Adipocyte (in vitro differentiated cells): ENCODE data around the gene CHRNB2.

Experiments used
- DNase-seq: peaks from one replicate; pipeline ENCODE4 v3.0.0-alpha.2; 2015; ENCODE audit warnings: low read depth
- H3K27me3 ChIP-seq: replicated peaks from 2 replicates; pipeline ENCODE4 v1.7.0; 2013; ENCODE audit warnings: mild to moderate bottlenecking, low read length, moderate library complexity; ENCODE audit not compliant: control insufficient read depth, insufficient read depth
- H3K36me3 ChIP-seq: 2 replicates; pipeline ENCODE4 v1.7.0; 2013; ENCODE audit warnings: low read length, mild to moderate bottlenecking, moderate library complexity; ENCODE audit not compliant: control insufficient read depth, insufficient read depth, severe bottlenecking
- H3K4me1 ChIP-seq: 2 replicates; pipeline ENCODE4 v1.7.0; 2013; ENCODE audit warnings: mild to moderate bottlenecking, low read length, moderate library complexity; ENCODE audit not compliant: control insufficient read depth, insufficient read depth
- H3K4me3 ChIP-seq: 2 replicates; pipeline ENCODE4 v1.7.0; 2013; ENCODE audit warnings: mild to moderate bottlenecking, low read length, moderate library complexity
- H3K9ac ChIP-seq: 2 replicates; pipeline ENCODE4 v1.7.0; 2013; ENCODE audit warnings: mild to moderate bottlenecking, low read length, moderate library complexity
- H3K9me3 ChIP-seq: 2 replicates; pipeline ENCODE4 v1.7.0; 2013; ENCODE audit warnings: mild to moderate bottlenecking, low read length, moderate library complexity; ENCODE audit not compliant: control insufficient read depth

The CHRNB2 gene

DNA sequence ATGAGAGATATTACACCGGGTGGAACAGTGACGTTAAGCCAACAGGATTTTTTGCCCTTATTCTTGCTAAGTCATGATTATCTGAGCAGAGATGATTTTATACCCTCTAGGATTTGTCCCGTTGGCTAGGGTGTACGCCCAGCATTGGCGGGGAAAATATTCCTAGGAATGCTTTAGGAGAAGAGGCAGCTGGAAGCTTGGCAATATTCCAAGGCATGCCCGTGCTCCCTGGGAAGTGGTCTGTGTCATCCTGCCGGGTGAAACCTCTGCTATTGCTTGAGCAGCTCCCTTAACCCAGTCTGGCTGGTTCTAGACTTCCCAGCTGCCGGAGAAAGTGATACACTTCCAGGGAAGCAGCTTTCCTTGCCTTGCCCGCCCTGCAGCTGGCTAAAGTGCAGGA, 16.2 kb downstream of the CHRNB2 start:
- no peaks in the 10 kb centered on the region for H3K4me1 ChIP-seq
- no peak overlapping the region for H3K4me3 ChIP-seq
- H3K9me3 ChIP-seq: no peaks in the 10 kb centered on the region
- no peaks in the 10 kb centered on the region for H3K27me3 ChIP-seq
- peaks cover 97% of the 10 kb centered on the region for H3K36me3 ChIP-seq
- no peak for DNase-seq
- no peak overlapping the region for H3K9ac ChIP-seq

DNA sequence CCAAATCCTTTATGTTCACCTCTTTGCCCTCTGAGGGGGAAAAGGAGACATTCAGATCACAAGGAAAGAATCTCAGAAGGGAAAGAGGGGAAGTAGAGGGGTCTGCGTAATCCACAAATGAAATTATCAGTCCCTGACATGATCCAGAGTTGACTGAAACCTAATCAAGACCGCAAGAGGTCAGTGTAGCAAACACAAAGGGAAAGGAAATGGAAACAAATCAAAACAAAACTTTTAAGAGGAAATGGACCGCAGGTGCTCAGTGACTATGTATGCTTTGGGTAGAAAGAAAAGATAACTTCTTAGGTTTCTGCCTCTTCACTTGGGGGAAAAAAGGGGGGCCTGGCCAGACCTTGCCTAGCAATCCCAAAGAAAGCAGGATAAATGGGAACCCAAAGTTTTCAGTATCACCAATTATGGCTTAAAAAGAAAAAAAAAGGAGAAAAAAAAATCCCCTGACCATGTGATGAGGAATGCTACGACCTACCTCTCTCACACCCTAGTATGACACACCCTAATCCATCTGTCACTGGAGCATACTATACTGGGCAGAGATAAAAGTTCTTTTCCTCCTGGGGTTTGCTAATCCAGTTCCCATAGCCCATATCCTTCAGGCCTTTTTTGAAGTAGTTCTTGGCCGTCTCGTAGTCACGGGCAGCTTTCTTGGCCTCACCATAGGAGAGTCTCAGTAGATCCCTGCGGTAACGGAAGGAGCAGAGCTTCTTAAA, 16.9 kb downstream of the CHRNB2 start:
- Histone ChIP-seq H3K9ac (no peak overlapping the region), H3K4me3 (no peak overlapping the region), H3K36me3 (peaks cover 98% of the 10 kb centered on the region), H3K4me1 (no peaks in the 10 kb centered on the region), H3K27me3 (no peaks in the 10 kb centered on the region), H3K9me3 (no peaks in the 10 kb centered on the region)
- no peak for DNase-seq

DNA sequence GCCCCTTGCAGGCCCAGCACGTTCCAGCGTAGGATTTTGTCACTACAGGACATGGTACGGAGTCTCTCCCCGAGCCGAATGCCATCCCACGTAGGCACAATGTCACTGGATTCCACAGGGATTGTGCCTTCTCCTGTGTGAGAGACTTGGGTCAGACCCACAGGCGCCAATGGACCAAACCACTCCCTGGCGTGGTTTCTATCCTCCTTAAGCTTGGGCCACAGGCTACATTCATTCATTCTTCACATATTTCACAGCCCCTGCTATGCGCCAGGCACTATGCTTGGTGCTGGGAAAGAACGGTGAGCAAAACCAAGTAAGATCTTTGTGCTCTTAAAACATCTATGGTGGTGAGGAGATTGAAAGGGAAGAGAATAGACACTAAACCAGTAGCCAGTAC, 18.7 kb downstream of the CHRNB2 start:
- no peak overlapping the region for H3K9ac ChIP-seq
- DNase-seq: no peak
- H3K4me3 ChIP-seq: no peak overlapping the region
- H3K36me3 ChIP-seq: peaks cover 98% of the 10 kb centered on the region
- H3K4me1 ChIP-seq: no peaks in the 10 kb centered on the region
- H3K27me3 ChIP-seq: no peaks in the 10 kb centered on the region
- H3K9me3 ChIP-seq: no peaks in the 10 kb centered on the region

DNA sequence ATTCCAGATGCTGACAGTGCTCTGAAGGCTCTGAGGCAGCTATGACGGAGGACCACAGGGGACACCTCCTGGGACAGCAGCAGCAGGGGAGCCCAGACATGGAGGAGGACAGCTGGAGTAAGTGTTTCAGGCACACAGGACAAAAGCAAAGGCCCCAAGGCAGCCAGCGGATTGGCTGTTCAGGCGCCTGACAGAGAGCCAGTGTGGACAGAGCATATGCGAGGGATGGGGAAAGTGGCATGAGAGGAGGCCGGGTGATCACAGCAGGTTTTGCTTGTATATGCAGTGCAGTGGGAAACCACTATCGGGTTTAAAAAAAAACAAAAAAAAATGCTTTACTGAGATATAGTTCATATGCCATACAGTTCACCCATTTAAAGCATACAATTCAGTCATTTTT, 19.1 kb downstream of the CHRNB2 start:
- Histone ChIP-seq H3K9ac (no peak overlapping the region), H3K27me3 (no peaks in the 10 kb centered on the region), H3K36me3 (peaks cover 100% of the 10 kb centered on the region), H3K4me3 (no peak overlapping the region), H3K4me1 (no peaks in the 10 kb centered on the region), H3K9me3 (no peaks in the 10 kb centered on the region)
- no peak for DNase-seq

DNA sequence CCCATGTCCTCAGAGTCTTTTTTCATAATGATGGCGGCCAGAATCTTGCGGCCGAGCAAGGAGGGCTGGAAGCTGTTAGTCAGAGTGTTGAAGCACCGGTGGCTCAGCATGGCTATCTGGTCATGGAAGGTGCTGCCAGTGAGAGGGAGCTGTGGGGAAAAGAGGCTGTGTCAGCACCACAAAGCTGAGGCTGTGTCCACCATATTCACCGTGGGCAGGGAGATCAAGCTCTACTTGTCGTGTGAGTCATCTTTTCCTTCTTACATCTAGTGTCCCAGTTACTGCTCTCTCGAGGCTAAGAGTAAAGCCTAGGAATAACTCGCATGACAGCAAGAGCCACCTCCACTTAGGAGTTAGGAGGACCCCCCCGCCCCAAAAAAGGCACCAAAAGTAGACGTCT, 22.2 kb downstream of the CHRNB2 start:
- Histone ChIP-seq H3K9ac (no peak overlapping the region), H3K4me1 (no peaks in the 10 kb centered on the region), H3K9me3 (no peaks in the 10 kb centered on the region), H3K36me3 (peaks cover 99% of the 10 kb centered on the region), H3K4me3 (no peak overlapping the region), H3K27me3 (no peaks in the 10 kb centered on the region)
- no peak for DNase-seq

DNA sequence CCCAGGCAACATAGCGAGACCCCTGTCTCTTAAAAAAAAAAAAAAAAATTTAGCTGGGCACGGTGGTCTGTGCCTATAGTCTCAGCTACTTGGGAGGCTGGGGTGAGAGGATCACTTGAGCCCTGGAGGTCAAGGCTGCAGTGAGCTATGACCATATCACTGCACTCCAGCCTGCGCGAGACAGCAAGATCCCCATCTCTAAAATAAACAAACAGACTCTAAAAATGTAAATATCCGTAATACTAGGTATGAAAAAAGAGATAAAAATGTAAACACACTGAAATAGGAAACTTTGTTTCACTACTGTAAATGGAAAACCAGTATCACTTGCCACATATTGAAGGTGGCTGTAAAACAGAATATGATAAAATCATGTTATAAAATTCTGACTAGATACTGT, 23.2 kb downstream of the CHRNB2 start:
- Histone ChIP-seq H3K9ac (no peak overlapping the region), H3K4me3 (no peak overlapping the region), H3K36me3 (peaks cover 99% of the 10 kb centered on the region), H3K9me3 (no peaks in the 10 kb centered on the region), H3K27me3 (no peaks in the 10 kb centered on the region), H3K4me1 (no peaks in the 10 kb centered on the region)
- DNase-seq: no peak

DNA sequence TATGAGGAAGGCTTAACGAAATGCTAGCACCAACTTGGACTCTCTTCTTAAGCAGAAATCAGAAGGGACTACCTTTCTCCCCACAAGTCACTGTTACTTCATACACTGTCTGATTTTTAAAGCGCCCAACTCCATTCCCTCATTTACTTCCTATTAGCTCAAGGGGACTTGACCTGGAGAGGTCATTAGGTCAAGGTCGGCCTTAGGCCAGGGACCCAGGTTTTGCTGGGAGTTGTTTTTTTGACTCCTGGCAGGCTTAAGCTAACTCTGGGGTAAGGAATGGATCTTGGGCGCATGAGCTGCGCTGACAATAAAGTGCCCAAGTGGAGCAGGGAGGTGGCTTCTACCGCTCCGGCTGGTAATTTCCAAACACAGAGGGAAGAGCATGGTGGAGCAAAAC, 23.6 kb downstream of the CHRNB2 start:
- H3K36me3 ChIP-seq: peaks cover 99% of the 10 kb centered on the region
- H3K9me3 ChIP-seq: no peaks in the 10 kb centered on the region
- H3K9ac ChIP-seq: no peak overlapping the region
- no peaks in the 10 kb centered on the region for H3K27me3 ChIP-seq
- no peak for DNase-seq
- no peak overlapping the region for H3K4me3 ChIP-seq
- no peaks in the 10 kb centered on the region for H3K4me1 ChIP-seq

DNA sequence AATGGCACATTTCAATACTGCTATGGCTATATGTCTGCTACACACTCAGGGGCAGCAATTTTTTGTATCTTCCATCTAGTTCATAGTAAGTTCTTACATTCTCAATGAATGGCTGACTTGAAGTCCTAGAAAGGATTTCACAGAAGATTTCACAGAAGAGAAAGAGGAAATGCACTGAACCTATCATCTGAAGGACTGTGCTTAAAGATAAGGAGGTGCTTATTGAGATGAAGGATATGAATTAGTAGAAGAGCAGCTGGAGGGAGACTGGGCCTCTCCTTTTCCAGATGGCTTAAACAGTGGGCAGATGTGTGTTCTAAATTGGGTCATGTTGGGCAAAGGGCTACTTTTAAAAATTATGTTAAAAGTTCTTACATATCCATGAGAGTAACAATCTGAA, 25.8 kb downstream of the CHRNB2 start:
- Histone ChIP-seq H3K9ac (no peak overlapping the region), H3K4me1 (peaks cover 1% of the 10 kb centered on the region), H3K27me3 (no peaks in the 10 kb centered on the region), H3K4me3 (no peak overlapping the region), H3K36me3 (peaks cover 98% of the 10 kb centered on the region), H3K9me3 (no peaks in the 10 kb centered on the region)
- no peak for DNase-seq

DNA sequence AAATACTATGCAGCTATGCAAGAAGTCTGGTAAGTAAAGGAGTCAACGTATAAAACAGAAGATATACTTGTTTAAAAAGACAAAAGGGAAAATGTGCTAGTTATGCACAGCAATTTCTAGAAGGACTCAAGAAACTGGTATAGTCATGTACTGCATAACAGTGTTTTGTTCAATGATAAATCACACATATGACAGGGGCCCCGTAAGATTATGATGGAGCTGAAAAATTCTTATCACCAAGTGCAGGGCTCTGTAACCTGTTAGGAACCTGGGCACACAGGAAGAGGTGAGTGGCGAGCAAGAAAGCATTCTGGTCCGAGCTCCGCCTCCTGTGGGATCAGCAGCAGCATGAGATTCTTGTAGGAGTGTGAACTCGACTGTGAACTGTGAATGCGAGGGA, 27.2 kb downstream of the CHRNB2 start:
- Histone ChIP-seq H3K9me3 (no peaks in the 10 kb centered on the region), H3K9ac (no peak overlapping the region), H3K4me3 (no peak overlapping the region), H3K36me3 (peaks cover 88% of the 10 kb centered on the region), H3K27me3 (no peaks in the 10 kb centered on the region), H3K4me1 (peaks cover 16% of the 10 kb centered on the region)
- no peak for DNase-seq

DNA sequence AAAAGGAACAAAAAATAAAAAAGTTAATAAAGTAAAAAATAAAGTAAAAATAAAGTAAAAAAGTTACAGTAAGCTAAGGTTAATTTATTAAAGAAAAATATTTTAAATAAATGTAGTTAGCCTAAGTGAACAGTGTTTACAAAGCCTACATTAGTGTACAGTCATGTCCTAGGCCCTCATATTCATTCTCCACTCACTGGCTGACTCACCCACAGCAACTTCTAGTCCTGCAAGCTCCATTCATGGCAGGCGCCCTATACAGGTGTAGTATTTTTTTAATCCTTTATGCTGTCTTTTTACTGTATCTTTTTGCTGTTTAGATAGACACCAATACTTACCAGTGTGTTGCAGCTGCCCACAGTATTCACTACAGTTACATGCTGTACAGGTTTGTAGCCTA, 28.0 kb downstream of the CHRNB2 start:
- Histone ChIP-seq H3K9ac (no peak overlapping the region), H3K36me3 (peaks cover 80% of the 10 kb centered on the region), H3K4me3 (no peak overlapping the region), H3K9me3 (no peaks in the 10 kb centered on the region), H3K27me3 (no peaks in the 10 kb centered on the region), H3K4me1 (peaks cover 17% of the 10 kb centered on the region)
- DNase-seq: peak; percentile 12

DNA sequence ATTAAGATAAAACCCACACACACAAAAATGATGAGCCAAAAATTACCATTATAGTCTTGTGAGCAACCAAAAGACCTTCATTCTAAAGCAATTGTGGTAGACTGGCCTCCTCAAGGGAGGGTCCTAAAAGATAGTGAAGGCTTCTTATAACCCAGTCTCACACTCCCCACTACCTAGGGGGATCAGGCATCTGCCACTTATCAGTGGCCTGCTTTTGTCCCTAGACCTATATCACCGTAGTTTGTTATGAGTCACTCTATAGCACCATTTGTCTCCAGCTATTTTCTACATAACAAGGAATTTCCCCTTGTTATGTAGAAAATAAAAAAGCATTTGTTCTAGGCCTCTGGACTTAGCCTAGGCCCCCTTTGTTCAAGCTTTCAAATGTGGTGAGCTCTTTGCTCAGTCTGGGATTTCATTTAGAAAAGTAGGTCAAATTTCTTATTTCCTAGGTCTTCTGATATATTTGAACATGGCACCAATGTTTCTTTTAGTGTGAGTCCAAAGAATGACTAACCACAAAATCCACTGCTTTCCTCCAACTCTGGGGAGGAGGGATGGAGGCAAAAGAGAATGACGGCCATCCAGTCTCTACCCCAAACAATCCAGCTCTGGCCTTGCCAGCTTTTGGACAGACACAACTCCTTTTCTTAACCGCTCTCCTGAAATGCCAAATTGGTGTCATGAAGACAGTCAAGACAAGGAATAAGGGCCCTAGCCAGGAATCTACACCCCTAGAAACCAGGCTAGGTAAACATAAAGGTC, 31.5 kb downstream of the CHRNB2 start:
- peak overlapping the region; percentile 8 for H3K4me3 ChIP-seq
- no peaks in the 10 kb centered on the region for H3K27me3 ChIP-seq
- no peaks in the 10 kb centered on the region for H3K9me3 ChIP-seq
- peaks cover 65% of the 10 kb centered on the region for H3K36me3 ChIP-seq
- no peak overlapping the region for H3K9ac ChIP-seq
- peaks cover 17% of the 10 kb centered on the region for H3K4me1 ChIP-seq
- DNase-seq: no peak
